GM19324 (cell line): Measurements from ENCODE around the gene ZNF383.
"Not testable (repeated sequence)": the region's sequence is repeated elsewhere in the genome, so short reads cannot be mapped to it uniquely, and the experiment has no call there.

Source experiments
- ATAC-seq: cut with Tn5 transposase; IDR thresholded peaks from one replicate; pipeline ENCODE4 v1.9.1; 2021; ENCODE audit warnings: mild to moderate bottlenecking, moderate library complexity; ENCODE audit not compliant: unreplicated experiment, low FRiP score

The ZNF383 gene

GRCh38 chr19:37292998-37293939 is 75.3 kb downstream of the ZNF383 start:
- ATAC-seq, result not testable (repeated sequence)

GRCh38 chr19:37294246-37294645 is 76.2 kb downstream of the ZNF383 start:
- ATAC-seq, result not testable (repeated sequence)
